GM18858 (cell line): ENCODE data around the gene PGGHG.
"Not testable (repeated sequence)": the region's sequence is repeated elsewhere in the genome, so short reads cannot be mapped to it uniquely, and the experiment has no call there.

Experiments used
- ATAC-seq: cut with Tn5 transposase; IDR thresholded peaks from one replicate; pipeline ENCODE4 v1.9.1; 2021; ENCODE audit not compliant: unreplicated experiment

Gene PGGHG

GRCh38 chr11:329886-330253 is 40.9 kb downstream of the PGGHG start:
- no peak for ATAC-seq

DNA sequence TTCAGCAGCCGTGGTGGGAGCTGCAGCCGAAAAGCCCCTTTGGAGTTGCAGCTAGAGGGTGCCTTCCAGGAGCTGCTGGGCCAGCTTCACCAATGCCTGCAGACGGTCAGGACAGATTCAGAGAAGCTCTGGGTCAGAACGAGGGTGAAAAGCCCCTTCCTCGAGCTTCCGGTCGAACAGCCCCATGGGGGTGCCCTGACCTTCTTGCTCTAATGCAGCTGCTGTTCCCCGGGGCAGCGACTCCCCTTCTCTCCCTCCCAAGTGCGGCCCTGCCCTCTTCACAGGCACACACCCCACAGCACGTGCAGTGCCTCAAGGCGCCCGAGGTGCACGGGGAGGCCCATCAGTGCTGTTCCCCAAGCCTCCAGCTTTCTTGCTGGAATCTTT is 41.4 kb downstream of the PGGHG start:
- ATAC-seq, result no peak

GRCh38 chr11:330694-331357 is 41.9 kb downstream of the PGGHG start:
- ATAC-seq, result no peak

- no peak for ATAC-seq
These were observed 42.6 kb downstream of the PGGHG start for GRCh38 chr11:331358-332060.

DNA sequence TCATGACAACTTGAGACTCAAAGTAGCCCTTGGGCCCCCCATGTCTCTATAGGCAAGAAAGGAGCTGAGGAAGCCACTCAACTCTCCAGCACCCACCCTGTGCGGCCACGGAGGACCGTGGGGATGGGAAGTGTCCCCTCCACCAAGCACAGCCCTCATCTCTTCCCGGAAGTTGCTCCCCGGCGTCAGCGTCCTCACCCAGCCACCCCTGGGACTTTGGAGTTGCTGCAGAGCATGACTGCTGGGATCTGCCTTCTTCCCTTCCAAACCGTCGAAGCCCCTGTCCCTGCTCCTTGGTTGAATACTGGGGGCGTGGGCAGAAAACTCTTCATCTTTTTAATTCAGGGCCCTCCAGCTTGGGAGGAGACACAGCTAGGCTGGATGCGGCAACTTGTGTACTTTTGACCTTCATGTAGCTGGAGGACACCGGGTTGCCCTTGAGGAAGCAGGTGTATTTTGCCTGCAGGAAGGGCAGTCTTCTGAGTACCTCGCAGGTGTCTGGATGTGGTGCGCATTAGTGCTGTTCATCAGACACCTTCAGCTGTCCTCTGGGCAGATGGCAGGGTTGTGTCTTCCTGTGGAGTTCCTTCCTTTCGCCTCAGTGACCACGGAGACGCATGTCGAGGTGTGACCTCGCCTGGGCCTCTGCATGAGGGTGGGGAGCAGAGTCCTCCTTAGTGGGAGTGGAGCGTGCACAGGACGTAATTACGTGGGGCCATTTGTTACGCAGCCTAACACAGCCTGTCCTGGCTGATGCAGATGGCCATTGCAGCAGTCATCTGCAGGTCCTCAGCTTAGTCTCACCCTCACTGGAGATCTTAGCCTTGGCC is 43.9 kb downstream of the PGGHG start:
- no peak for ATAC-seq

DNA sequence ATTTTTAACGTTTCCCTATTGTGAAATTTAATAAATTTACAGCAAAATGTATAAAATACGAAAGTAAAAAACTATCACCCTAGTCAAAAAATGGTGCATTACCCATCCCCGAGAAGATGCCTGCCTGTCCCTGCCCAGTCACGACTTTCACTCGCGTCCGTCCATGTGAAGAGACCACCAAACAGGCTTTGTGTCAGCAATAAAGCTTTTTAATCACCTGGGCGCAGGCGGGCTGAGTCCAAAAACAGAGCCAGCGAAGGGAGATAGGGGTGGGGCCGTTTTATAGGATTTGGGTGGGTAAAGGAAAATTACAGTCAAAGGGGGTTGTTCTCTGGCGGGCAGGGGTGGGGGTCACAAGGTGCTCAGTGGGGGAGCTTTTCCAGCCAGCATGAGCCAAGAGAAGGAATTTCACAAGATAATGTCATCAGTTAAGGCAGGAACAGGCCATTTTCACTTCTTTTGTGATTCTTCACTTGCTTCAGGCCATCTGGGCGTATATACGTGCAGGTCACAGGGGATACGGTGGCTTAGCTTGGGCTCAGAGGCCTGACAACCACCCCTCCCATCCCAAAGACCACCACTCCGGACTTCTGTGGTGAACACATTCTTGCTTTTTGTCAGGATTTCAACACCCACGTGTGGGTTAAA is 44.8 kb downstream of the PGGHG start:
- not testable (repeated sequence) for ATAC-seq

DNA sequence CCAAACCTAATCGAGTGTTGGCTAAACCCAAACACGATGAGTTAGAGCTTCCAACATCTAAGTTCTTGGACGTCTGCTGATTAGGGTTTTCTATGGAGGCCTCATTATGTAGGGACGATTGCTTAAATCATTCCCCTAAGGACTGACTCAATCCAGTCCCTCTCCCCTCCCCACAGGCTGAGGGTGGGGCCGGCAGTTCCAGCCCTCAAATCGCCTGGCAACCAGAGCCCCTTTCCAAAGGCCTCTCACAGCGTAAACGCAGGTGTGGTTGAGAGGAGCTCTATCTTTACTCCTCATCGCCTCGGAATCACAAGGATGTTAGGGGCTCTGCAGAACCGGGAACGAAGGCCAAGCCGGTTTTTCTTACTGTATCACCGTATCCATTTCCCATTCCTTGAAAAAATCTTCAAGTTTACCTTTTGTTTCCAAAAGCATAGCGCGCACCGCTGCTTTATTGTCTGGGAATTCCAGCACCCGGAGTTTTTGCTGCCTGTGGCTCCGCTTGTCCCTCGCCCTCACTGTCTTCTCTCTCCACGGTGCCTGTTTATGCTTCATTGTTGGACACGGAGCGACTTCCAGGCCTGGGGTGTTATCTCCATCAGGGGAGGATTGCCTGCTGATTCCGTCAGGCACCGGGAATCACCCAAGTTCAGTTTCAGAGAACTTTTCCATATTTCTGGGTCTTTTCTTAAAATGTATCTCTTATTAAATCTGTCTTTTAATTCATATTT is 45.5 kb downstream of the PGGHG start:
- no peak for ATAC-seq

GRCh38 chr11:335779-336658 is 47.1 kb downstream of the PGGHG start:
- no peak for ATAC-seq

DNA sequence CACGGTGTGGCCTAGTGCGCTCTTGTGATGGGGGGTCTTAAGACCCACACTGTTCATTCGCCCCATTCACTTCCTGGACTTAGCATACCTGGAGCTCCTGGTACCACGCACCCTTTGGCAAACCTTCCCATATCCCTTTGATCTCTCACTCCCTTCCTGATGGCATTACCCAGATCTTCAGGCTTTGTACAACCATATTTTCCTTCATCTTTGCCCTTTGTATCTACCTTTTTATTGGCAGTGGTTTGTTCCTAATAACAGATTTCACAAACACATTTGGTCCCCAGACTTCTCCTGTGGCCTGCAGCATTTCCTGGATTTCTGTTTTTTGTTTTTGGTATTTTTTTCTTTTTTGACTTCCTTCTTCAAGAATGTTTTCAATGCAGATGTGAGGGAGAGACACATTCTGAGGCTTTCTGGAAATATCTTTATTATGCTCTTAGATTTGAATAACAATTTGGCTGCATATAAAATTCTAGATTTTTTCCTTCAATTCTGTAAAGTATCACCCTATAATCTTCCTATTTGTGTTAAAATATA is 47.8 kb downstream of the PGGHG start:
- no peak for ATAC-seq

- ATAC-seq, result no peak
These were observed 48.8 kb downstream of the PGGHG start for GRCh38 chr11:337711-338110.

GRCh38 chr11:339963-340362 is 51.0 kb downstream of the PGGHG start:
- ATAC-seq, result no peak

DNA sequence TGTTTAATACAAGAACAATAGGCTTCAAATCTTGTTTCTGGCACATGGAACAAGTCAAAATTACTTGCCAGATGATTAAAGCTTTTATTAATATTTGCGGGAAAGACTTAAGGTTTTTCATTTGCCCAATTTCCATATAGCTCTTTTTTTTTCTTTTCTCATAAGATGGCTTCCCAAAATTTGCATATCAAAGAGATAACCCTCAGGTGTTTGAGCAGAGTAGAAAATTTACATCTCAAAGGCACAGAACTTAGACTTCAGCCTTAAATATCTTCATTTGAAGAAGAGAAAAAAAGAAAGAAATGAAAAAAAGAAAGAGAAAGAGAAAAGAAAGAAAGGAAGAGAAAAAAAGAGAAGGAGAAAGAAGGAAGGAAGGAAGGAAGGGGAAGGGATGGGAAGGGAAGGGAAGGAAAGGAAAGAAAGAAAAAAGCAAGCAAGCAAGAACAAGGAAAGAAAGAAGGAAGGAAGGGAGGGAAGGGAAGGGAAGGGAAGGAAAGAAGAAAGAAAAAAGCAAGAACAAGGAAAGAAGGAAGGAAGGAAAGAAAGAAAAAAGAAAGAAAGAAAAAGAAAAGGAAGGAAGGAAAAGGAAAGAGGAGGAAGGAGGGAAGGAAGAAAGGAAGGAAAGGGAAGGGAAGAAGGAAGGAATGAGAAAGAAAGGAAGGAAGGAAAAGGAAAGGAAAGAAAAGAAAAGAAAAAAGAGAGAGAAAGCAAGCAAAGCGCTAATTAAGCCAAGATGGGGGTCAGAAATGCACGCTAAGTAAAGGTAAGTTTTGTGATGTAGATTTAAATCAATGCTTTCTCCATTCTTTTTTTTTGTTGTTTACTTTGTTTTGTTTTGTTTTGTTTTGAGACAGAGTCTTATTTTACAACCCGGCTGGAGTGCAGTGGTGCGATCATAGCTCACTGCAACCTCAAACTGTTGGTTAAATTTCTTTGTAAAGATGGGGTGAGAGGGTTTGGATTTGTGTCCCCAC is 51.9 kb downstream of the PGGHG start:
- no peak for ATAC-seq

GRCh38 chr11:342328-342727 is 53.4 kb downstream of the PGGHG start:
- no peak for ATAC-seq

- ATAC-seq, result no peak
These were observed 56.1 kb downstream of the PGGHG start for GRCh38 chr11:344836-345578.
